ENCODE measurements around the gene UBASH3A.
A peak's percentile ranks its signal among the peaks of the same experiment; 100 is the strongest.

The UBASH3A gene

DNA sequence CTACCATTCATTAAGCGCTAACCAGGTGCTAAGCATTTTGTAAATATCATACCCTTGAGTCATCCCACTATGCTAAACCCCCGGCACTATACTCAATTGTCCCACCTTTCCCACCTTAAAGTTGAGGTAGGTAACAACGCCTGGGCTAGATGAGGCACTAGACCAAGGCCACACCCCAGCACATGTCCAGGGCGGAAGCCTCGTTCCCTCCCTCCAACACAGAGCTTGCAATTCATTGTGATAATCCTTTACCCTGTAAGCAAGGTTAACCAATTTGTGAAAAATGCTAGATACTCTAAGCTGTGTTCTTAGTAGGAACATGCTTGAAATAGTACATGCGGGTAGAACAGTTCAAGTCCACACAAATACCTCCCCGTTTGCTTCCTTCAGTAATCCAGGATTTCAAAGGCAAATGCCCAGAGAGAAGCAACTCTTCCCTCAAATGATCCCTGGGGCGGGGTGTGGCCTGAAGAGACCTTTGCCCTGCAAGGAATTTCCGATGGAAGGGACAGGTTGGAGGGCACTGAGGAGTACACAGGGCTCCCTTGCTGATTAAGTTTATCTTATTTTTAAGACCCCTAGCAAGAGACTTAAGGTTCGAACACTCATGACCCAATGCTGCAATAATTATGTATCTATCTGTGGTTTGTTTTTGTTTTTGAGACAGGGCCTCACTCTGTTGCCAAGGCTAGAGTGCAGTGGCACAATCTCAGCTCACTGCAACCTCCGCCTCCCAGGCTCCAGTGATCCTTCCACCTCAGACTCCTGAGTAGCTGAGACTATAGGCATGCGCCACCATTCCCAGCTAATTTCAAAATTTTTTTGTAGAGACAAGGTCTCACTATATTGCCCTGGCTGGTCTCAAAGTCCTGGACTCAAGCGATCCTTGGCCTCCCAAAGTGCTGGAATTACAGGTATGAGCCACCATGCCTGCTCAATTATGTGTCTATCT lies 89.7 kb downstream of the UBASH3A start:
- FAIRE-seq = no peak

DNA sequence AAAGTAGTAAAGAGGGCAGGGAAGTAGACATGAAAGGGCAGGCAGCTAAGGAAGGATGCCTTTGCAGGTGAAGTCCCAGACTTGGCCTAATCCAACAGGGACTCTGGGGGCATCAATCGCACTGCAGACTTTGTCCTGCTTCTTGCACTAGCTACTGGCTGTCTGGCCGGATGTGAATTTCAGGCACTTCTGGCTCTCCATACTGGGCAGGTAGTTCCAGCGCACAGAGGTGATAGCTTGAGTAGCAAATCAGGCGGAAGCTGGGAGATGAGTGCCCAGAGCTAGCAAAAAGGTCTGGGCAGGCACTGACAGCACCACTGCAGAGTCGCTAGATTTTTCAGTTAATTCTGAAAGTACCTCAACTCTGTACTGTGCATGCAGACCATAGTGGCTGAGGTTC lies 91.3 kb downstream of the UBASH3A start:
- no peak for FAIRE-seq

GRCh38 chr21:42495765-42496119 lies 92.0 kb downstream of the UBASH3A start:
- FAIRE-seq = no peak

DNA sequence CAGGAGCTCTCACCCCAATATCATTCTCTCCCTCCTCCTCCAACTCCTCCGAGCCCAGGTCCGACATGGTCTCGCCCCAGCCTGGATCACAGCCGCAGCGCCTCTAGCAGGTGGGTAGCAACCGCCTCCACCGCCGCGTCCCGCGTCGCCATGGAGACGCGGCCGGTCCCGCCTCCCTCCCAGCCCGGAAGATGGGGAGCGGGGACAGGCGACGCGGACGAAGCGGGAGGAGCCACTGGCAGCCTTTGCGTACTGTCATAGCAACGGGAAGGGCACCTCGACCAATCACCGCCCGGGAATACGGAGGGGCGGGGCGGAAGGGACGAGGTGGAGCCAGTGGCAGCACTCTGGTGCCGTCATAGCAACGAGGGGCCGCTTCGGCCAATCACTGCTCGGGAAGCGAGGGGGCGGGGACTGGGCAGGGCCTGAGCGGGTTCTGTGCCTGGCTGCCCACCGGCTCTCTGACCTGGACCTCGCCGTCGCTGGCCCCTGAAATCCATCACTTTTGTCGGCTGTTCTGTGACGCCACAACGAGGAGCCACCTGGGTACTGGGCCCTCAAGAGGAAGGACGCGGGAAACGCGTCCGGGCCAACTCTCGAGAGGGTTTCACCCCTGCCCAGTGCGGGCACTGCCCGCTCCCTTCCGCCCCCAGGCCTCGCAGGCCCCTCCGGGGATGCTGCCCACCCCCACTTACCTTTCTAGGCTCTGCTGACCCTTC lies 92.6 kb downstream of the UBASH3A start, which contains the start of gene RSPH1:
Gene RSPH1 (minus strand): TSS at position 105 of the 719 bp plus-strand sequence. CDS start 38 bp downstream, at position 67.
- peak; percentile 43 for FAIRE-seq

GRCh38 chr21:42496839-42497202 lies 93.1 kb downstream of the UBASH3A start:
- no peak for FAIRE-seq
